SHP77 treated with DMSO at 0.1 percent for 48 hours (cell line): ENCODE results near the gene CNEP1R1.

ENCODE experiments used
- DNase-seq: peaks from one replicate; lab custom pipeline; 2025; lab: John Stamatoyannopoulos, UW

CNEP1R1 gene

DNA sequence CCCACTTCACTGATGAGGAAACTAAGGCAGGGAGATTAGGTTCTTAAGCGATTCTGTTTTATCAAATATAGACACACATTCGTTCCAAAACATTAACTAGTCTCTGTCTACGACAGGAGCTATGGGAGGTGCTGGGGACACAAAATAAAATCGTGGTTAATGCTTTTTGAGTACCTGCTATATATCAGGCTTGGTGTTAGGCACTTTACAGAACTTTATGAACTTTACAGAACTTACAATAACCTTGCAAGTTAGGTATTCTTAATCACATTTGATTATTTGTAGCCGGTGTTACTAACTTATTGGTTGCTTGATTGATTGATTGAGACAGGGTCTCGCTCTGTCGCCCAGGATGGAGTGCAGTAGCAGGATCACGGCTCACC is 40.2 kb downstream of the CNEP1R1 start:
- no peak for DNase-seq

DNA sequence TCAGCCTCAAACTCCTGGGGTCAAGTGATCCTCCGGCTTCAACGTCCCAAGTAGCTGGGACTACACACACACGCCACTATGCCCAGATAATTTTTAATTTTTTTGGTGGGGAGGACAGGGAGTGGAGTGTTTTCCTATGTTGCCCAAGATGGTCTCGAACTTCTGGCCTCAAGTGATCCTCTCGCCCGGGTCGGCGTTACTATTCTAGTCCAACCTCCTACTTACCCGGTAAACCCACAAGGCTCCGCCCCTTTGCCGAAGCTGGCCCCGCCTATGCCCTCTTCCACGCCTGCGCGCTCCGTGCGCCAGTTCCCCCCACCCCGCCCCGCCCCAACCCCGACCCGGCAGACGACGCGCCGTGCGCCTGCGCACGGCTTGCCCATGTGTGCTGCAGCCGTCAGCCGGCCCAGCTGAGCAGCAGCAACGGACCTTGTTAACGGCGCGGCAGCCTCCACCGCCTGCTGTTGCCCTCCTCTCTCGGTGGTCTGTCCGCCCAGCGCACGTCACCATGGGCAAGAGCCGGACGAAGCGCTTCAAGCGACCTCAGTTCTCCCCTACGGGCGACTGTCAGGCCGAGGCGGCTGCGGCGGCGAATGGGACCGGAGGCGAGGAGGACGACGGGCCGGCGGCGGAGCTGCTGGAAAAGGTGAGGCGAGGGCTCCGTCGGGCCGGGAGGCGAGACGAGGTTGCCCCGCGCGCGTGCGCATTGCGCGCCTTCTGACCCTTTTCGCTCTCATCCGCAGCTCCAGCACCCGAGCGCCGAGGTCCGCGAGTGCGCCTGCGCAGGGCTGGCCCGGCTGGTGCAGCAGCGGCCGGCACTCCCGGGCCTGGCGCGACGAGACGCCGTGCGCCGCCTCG is 40.8 kb downstream of the CNEP1R1 start, which contains the start of gene HEATR3:
Gene HEATR3, plus strand, starts transcription at position 347 of the 858 bp plus-strand sequence. Its CDS starts 162 bp downstream, at position 509.
- DNase-seq = peak; percentile 76

DNA sequence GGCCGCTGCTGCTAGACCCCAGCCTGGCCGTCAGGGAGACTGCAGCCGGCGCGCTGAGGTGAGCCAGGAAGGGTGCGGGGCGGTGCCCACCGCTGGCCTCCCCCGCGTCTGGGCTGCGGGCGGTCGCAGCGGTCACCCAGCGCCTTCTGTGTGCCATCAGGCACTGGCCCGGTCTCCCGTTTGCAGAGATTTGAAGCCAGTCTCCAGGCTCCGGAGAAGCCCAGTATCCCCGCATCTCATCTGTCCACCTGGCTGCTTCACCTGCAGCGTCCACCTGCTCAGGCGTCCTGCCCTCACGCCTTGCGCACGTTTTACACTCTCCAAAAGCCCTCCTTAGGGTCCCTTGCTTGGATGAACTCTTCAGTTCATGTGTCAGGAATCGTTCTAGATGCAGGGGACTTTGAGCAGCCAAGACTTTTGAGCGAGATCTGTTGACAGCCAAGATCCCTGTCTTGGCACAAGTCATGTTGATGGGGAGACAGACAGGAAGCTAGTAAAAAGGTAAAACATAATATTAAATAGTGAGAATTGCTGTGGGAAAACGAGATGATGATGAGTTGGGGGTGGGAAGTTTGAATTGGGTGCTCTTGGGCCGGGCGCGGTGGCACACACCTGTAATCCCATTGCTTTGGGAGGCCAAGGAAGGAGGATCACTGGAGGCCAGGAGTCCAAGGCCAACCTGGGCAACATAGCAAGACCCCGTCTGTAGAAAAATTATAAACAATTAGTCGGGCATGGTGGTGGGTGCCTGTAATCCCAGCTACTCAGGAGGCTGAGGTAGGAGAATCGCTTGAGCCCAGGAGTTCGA is 41.7 kb downstream of the CNEP1R1 start:
- no peak for DNase-seq

DNA sequence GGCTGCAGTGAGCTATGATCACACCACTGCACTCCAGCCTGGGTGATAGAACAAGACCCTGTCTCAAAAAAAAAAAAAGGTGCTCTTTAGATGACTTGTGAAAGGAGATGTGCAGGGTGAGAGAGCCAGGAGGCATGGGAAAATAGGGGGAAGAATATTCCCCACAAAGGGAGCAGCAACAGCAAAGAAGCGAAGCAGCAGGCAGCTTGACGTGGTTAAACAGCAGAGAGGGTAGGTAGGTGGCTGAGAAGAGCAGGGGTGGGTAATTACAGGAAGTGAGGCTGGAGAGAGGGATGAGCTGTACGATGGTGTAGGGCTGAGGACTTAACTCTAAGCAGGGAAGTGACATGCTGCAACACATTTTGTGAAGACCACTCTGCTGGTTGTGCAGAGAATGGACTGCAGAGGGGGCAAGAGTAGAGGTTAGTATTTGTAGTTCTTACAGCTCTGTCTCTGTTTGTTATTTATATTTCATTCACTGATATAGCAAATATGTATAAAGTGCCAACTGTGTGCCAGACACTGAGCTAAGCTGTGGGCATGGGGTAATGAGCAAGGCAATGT is 42.3 kb downstream of the CNEP1R1 start:
- DNase-seq = no peak

DNA sequence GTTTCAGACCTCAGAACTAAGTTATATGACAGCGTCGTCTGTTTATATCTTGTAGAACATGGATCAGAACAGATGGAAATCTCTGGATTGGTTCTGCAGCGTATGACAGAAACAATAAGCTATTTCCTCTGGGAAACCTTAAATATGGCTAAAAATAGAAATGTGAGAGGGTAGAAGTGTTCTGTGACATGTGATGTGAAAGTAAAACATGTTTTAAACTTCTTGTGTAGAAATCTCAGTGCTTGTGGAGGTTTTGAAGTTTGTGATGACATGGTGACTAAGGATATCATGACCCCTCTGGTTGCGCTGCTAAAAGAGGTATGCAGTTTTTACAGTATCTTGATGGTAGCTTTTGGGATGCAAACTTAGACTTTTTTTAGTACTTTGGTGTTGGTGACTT is 43.5 kb downstream of the CNEP1R1 start:
- no peak for DNase-seq

DNA sequence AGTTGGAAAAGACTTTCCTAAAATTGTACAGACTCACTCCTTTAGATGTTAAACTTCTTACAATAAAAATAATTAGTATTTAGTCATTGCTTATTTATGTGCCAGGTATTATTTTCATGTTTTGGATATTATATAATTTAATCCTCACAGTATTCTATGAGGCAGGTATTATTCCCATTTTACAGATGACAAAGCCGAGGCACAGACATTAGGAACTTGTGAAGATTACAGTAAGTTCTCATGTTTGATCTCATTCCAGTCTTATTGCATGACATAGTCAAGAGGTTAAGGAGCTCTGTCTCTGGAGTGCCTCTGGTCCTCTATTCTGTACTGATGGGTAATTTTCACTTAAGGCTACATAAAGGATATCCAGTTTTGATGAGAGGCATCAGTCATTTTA is 44.0 kb downstream of the CNEP1R1 start:
- DNase-seq = no peak

DNA sequence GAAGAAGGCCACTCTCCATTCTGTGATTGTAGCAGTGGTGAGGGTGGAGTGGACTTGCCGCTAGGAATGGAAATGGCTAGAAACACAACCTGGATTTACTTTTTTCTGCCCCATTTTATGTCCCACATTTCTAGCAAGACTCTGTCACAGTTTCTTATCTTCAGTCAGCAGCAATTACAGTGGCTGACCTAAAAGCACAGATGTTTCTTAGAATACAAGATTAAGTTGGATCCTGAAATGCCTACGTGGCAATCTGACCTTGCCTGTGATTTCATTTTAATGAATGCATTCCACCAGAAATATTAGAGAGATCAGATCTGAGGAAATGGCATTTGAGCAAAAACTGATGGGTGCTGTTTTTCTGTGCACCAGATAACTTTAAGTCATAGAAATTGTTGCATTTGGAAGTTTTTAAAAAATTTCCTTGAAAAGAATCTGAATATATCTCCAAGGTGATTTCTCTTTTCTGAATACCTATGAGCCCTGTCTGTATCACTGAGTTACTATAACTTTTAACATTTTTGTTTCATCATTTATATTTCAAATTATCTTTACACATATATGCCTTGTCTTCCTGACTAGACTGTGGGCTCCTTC is 46.1 kb downstream of the CNEP1R1 start:
- DNase-seq = no peak

DNA sequence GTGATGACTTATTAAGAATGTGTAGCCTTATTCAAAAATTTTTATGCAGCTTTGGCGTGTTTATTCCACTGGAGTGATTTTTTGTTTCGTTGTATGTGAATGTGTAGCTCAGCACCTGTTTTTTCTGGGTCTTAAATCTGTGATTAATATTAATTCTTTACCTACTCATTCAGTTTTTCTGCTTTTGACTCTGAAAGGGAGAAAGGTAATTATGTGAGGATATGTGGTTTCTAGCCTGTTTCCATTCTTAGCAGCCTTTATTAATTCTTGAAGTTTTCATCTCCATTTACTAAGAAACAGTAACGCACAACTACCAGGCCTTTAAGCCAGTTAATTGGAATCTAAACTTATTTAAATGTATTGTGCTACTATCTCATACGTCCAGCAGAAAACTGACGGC is 47.7 kb downstream of the CNEP1R1 start:
- no peak for DNase-seq

DNA sequence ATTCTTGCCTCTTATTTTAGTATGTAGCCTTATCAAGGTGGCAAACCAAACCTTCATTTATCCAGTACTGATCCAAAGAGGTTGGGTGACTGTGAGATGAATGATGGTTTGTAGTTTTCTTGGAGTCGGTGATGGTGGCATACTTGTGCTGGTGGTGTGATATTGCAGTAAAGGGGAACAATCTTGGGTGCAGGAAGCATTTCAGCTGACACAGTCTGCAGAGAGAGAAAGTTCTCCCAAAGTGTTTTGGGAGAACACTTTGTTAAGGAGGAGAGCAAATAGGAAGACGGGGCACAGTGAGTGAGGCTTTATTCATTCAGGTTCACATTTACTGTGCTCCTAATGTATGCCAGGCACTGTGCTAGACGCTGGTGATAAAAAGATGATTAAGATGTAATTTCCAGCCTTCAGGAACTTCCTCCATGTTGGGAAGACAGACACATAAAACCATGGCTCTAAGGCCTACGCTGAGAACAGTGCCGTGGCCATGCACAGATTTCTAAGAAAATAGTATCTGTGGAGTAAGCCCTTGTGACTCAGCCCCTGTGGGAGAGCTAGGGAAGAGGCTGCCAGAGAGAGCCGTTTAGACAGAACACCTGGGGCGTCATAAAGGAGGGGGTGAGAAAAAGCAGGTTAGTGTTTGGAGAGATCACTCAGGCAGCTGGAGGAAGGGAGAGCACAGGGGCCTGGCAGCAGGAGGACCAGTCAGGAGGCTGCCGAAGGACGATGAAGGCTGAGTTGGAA is 54.5 kb downstream of the CNEP1R1 start:
- DNase-seq = no peak

DNA sequence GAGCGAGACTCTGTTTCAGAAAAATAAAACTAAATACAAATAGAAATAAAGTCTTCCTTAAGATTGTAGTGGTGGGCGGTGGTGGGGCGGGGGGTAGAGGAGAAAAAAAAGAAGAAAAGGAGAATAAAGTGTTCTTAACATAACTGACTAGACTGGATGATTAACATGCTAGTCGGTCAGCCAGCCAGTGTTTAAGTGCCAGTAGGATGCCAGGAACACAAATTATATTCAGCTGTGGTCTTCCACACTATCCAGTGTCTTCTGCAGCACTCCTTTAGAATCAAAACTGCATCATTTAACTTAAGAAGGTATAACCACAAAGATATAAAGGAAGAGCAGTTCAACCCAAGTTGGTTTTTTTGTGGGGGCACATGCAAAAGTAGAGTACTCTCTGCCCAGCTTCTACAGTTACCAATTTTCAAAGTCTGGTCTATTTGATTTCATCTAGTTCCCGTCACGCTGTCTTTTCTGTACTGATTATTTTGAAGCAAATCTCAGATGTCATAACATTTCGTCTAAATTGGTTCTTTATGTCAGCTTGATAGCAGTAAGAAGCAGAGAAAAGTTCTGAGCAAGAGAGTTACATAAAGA is 56.5 kb downstream of the CNEP1R1 start:
- DNase-seq = no peak

DNA sequence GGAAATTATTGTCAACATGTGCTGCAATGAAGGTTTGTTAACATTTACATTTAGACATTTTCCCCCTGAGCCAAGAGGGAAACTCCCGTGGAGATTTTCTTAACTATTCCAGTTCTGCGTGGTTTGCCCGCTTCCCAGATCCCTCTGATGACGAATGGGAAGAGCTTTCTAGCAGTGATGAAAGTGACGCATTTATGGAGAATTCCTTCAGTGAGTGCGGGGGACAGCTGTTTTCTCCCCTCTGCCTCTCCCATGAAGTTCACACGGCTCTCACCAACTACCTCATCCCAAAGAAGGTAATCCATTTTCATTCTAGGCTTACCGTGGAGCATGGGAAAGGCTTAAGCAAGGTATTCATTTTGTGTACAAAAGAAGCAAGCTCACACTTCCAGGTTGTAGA is 59.0 kb downstream of the CNEP1R1 start:
- DNase-seq = no peak

DNA sequence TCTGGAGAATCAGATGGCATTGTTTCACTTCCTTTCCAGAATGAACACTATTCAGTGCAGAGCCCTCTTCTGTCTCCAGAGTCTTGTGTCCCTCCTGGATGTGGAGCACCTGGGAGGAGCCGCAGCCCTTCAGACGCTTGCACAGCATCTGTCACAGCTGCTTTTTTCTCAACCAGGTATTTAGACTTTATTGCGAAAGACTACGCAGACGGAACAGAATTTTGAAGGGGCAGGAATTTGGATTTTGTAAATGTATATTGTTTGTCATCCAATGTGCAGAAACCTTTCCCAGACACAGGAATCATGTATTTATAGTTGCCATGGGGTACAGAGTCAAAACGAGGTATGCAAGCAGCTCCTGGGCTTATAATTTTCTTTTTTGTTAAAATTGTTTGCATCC is 61.2 kb downstream of the CNEP1R1 start:
- DNase-seq = no peak
